Fibroblast of villous mesenchyme (primary cell): ENCODE data around the gene CHERP. TPM values are rescaled to one million over a fixed set of nuclear protein-coding genes. Genes with fewer than 3 reads are reported as not detected.
A peak's percentile ranks its signal among the peaks of the same experiment; 100 is the strongest.

ENCODE experiments used
- DNase-seq: peaks from one replicate; pipeline ENCODE4 v3.0.0-alpha.2; 2010; ENCODE audit warnings: low read depth
- H3K4me3 ChIP-seq: 2 replicates; pipeline ENCODE4 v1.5.1; 2011; ENCODE audit warnings: low read depth, mild to moderate bottlenecking, low read length
- CTCF ChIP-seq: IDR thresholded peaks from 2 replicates; pipeline ENCODE4 v1.5.1; 2012; ENCODE audit warnings: low read depth, mild to moderate bottlenecking, low read length; ENCODE audit not compliant: insufficient read depth
- total RNA-seq: library from RNA; depleted of rRNA; stranded (reverse); fragments of >200 nt; gene quantifications from 2 replicates; pipeline ENCODE4 v1.2.3, GENCODE V29; 2012

CHERP gene
- total RNA-seq, 1 donor = 6.5 TPM

DNA sequence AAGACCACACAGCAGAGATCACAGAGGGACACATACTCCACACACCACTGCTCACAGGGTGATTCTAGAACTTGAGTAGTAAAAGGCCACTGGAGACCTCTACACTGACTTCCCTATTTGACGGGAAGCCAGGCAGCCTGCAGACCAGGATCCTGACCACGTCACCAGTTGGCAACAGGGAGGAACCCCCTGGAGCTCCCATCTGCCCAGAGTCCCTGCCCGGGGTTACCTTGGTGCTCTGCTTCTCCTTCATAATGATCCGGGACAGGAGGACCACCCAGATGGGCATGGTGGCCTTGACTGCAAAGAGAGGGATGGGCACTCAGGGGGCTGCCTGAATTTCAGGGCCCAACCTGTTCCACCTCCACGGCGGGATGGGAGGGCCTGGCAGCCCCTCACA lies 29.0 kb upstream of the CHERP start:
- peak overlapping the region; percentile 70 for H3K4me3 ChIP-seq
- DNase-seq = peak; percentile 42
- no peak for TF ChIP-seq CTCF

- no peak for DNase-seq
- no peak overlapping the region for H3K4me3 ChIP-seq
- TF ChIP-seq CTCF = no peak
Measured at GRCh38 chr19:16569609-16570320, 27.5 kb upstream of the CHERP start.

- TF ChIP-seq CTCF = no peak
- no peak for DNase-seq
- H3K4me3 ChIP-seq = no peak overlapping the region
Measured at GRCh38 chr19:16566702-16567101, 24.5 kb upstream of the CHERP start.

DNA sequence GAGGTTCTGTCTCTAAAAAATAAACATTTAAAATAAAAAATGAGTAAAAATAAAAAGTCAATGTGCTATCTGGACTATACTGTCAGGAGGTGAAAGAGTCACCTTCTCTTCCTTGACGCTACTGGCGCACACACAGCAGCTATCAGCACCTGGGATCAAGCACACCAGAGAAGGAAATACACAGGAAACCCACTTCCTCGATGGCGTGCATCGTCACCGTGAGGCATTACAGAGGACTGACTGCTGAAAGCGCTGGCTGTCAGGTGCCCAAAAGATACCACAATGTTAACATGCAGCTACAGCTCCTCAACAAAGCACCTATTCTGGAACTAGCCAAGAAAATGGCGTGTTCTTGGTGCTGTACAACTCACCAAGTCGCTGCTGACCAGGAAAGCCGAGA lies 23.9 kb upstream of the CHERP start:
- TF ChIP-seq CTCF = no peak
- H3K4me3 ChIP-seq = no peak overlapping the region
- DNase-seq = no peak

DNA sequence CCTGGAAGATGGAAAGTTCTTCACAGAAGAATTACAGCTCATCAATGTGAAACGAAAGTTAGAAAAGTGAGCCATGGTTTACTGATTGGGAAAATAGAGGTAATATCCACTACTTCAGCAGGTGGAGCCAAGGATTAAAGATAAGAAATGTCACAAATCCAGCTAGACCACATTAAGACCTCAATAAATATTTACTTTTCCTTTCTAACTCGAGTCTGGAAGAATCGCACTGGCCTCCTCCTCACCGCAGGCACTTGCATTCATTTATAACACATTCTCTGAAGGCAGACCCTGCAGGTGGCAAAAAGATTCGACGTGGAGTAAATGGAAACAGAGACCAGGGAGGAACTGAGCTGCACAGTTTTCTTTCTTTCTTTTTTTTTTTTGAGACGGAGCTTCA lies 22.6 kb upstream of the CHERP start:
- no peak overlapping the region for H3K4me3 ChIP-seq
- DNase-seq = no peak
- no peak for TF ChIP-seq CTCF

DNA sequence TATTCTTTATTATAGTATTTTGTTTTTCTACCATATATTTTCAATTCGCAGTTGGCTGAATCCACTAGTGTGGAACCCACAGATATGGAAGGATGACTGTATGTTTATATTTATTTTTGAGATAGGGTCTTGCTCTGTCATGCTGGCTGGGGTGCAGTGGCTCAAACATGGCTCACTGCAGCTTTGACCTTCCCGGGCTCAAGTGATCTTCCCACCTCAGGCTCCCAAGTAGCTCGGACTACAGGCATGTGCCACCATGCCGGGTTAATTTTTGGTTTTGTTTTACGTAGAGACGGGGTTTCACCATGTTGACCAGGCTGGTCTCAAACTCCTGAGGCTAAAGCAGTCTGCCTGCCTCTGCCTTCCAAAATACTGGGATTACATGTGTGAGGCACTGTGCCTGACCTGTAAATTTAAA lies 20.4 kb upstream of the CHERP start:
- no peak for DNase-seq
- H3K4me3 ChIP-seq = no peak overlapping the region
- no peak for TF ChIP-seq CTCF

- DNase-seq = no peak
- H3K4me3 ChIP-seq = no peak overlapping the region
- no peak for TF ChIP-seq CTCF
Measured at GRCh38 chr19:16561382-16561781, 19.1 kb upstream of the CHERP start.
